Activated CD8-positive, alpha-beta T cell treated with anti-CD3 and anti-CD28 coated beads, Interleukin-2, amount 10 ng/mL, durations not matched to agents 7 days and 5 days (primary cell): ENCODE data around the gene JUNB. TPM values are rescaled to one million over a fixed set of nuclear protein-coding genes. Genes with fewer than 3 reads are reported as not detected.
A peak's percentile ranks its signal among the peaks of the same experiment; 100 is the strongest.

Experiments used
- ATAC-seq: fragments of 150-1000 bp; cut with Tn5 transposase; one replicate; pipeline ENCODE4 v1.10.0; 2021; ENCODE audit warnings: moderate library complexity
- CTCF ChIA-PET: fragments of 350-600 bp; sonication (Branson Sonifier 250); formaldehyde crosslinking; loops from one replicate; lab custom pipeline; 2021; ENCODE audit warnings: antibody characterized with exemption; lab: Charles Lee
- POLR2A ChIA-PET: fragments of 350-600 bp; sonication (Branson Sonifier 250); formaldehyde crosslinking; loops from one replicate; lab custom pipeline; 2021; ENCODE audit warnings: antibody characterized with exemption; lab: Charles Lee
- DNase-seq: peaks from one replicate; pipeline ENCODE4 v3.0.0-alpha.2; 2020
- H3K27ac Mint-ChIP-seq: one replicate; pipeline ENCODE4 v1.8.0; 2021; ENCODE audit warnings: mild to moderate bottlenecking, mixed read lengths
- H3K27me3 Mint-ChIP-seq: one replicate; pipeline ENCODE4 v1.8.0; 2021; ENCODE audit warnings: low read depth, mixed read lengths
- H3K36me3 Mint-ChIP-seq: one replicate; pipeline ENCODE4 v1.8.0; 2021; ENCODE audit warnings: low read depth, mixed read lengths
- H3K4me1 Mint-ChIP-seq: one replicate; pipeline ENCODE4 v1.8.0; 2021; ENCODE audit warnings: low read depth, mixed read lengths
- H3K4me3 Mint-ChIP-seq: one replicate; pipeline ENCODE4 v1.8.0; 2021; ENCODE audit warnings: mild to moderate bottlenecking, mixed read lengths
- H3K9me3 Mint-ChIP-seq: one replicate; pipeline ENCODE4 v1.8.0; 2022; ENCODE audit warnings: mixed read lengths; ENCODE audit not compliant: insufficient read depth
- total RNA-seq, 2 experiments: library from RNA; stranded (reverse); gene quantifications; one replicate each; pipeline ENCODE4 v1.2.3, GENCODE V29; 2021

JUNB gene
- total RNA-seq, 2 experiments from 2014 or later = 90.4 to 92.9 TPM

DNA sequence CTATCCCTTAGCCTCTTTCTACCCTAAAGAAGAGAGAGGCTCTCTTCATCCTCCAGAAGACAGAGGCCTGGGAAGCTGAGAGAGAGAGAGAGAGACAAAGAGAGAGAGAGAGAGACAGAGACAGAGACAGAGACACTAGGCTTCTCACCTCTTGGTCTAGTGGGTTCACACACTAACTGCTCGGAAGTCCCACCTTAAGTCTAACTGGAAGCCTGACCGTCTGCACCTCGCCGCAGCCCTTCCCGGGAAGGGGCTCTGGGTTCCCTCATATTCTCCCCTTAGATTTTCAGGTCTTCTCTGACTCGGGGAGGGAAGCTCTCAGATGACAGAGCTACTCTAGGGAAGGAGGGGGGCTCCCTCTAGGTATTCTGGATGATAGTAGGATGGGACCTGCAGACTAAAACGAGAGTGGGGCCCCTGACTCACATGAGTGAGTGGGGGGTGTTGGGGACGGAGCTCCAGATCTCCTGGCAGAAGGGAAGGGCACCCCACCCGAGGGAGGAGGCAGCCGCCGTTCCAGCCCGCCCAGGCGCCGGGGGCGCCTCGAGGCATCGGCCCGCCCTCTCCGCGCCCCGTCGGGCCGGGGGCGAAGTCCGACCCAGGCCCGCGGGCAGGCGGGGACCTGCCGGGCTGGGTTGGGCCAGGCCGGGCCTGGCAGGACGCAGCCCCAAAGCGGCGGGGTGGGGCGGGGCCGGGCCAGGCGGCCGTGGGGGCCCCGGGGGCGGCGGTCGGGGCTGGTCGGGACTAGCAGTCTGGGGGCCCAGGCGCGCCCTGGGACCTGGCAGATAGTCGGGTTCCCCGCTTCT, 2.0 kb upstream of the JUNB start:
- POLR2A ChIA-PET = interaction anchor here (1.0 to 2.9 kb wide), 3 partner anchors 11 to 366 kb away, joined by 3 to 20 read pairs (median 3); no protein-coding TSS in a partner anchor
- ATAC-seq (no peak), DNase-seq (no peak)
- Mint-ChIP-seq H3K27me3 (no peaks in the 10 kb centered on the region), H3K4me1 (peaks cover 28% of the 10 kb centered on the region), H3K4me3 (peak overlapping the region; percentile 92), H3K36me3 (peaks cover 12% of the 10 kb centered on the region), H3K27ac (peak overlapping the region; percentile 91), H3K9me3 (no peaks in the 10 kb centered on the region)
- CTCF ChIA-PET = interaction anchor here (0.9 to 3.4 kb wide), 3 partner anchors 11 to 29 kb away, joined by 3 to 31 read pairs (median 5); no protein-coding TSS in a partner anchor

DNA sequence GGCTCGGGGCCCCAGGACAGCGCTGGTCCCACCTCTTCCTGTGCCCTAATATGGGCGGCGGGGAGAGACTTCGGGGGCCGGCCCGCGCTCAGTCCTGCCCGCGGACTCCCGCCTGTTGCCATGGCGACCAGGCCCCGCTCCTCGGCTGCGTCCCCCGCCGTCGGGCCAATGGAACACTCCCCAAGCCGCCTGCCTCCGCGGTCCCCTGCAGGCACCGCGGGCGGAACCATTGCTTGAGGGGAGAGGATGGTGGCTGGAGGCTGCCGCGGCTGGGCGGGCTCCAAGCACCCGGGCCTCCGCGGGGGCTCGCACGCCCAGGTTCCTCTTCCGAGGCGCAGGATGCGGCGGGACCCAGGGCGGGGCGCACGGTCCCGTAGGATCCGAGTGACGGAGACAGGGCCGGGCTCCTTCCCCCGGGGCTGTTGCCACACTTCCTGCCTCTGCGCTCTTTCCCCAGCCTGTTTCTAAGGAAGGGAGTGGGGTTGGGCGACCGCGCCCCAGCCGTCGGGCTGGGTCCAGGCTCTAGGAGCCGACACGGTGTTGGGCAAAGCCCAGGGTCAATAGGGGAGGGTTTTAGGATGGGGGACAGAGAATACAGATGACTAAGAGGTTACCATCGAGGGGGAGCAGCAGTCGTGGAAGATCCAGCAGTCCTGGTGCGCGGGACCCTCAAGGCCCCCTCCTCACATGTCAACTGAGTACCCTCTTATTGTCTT, 1.2 kb upstream of the JUNB start:
- Mint-ChIP-seq H3K4me1 (peaks cover 35% of the 10 kb centered on the region), H3K36me3 (peaks cover 12% of the 10 kb centered on the region), H3K4me3 (peak overlapping the region; percentile 92)

DNA sequence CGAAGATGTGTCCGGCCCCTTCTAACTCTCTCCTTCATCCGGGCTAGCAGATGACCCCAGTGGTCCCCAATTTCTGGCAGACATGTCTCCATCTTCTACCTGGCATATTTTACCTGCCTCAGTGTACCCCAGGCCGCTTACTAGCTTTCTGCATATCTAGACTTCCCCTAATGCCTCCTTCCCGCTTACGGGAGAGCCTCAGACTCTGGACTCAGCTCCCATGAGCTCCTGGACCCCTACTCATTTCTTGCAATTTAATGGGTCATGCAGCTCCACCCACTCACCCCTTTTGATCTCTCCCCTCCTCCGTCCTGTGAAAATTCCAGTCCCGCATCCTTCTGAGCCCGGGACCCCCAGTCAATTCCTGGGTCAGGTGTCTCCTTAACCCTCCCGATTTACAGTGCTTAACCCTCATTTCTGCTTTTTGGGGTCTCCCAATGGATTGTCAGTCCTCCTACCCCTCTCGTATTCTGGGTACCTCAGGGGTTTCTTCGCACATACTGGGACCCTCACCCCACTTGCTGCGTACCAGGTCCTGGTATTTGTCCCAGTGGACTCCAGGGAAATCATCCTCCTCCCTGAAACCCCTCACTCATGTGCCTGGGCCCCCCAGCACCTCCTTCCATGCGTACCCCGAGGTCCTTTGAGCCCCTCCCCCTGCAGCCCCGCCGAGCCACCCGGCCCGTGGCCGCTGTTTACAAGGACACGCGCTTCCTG, 500 bp upstream of the JUNB start:
- ChIA-PET CTCF (interaction anchor here (1.8 to 11.4 kb wide), 8 partner anchors 9 to 147 kb away, joined by 4 to 390 read pairs (median 12); partner anchors contain the start of genes CALR, HOOK2, THSD8 and TRIR), POLR2A (interaction anchor here (0.6 to 8.4 kb wide), 10 partner anchors 11 to 1249 kb away, joined by 3 to 380 read pairs (median 6); partner anchors contain the start of genes FARSA, HOOK2, PRDX2 and RNASEH2A)
- Mint-ChIP-seq H3K27me3 (no peaks in the 10 kb centered on the region), H3K36me3 (peaks cover 12% of the 10 kb centered on the region), H3K4me3 (peak overlapping the region; percentile 92), H3K9me3 (no peaks in the 10 kb centered on the region), H3K4me1 (peaks cover 39% of the 10 kb centered on the region), H3K27ac (peak overlapping the region; percentile 97)
- ATAC-seq (no peak), DNase-seq (peak; percentile 40)

More for the DNA sequence above, 1.2 kb upstream of the JUNB start:
- ATAC-seq = peak; percentile 50
- Mint-ChIP-seq H3K27ac (peak overlapping the region; percentile 97), H3K9me3 (no peaks in the 10 kb centered on the region), H3K27me3 (no peaks in the 10 kb centered on the region)
- peak; percentile 97 for DNase-seq
- ChIA-PET POLR2A (interaction anchor here (1.1 to 8.4 kb wide), 4 partner anchors 12 to 14 kb away, joined by 3 to 380 read pairs (median 27); partner anchors contain the start of genes HOOK2, PRDX2 and THSD8), CTCF (interaction anchor here (0.9 to 11.4 kb wide), 7 partner anchors 8 to 57 kb away, joined by 3 to 390 read pairs (median 23); partner anchors contain the start of gene HOOK2)

DNA sequence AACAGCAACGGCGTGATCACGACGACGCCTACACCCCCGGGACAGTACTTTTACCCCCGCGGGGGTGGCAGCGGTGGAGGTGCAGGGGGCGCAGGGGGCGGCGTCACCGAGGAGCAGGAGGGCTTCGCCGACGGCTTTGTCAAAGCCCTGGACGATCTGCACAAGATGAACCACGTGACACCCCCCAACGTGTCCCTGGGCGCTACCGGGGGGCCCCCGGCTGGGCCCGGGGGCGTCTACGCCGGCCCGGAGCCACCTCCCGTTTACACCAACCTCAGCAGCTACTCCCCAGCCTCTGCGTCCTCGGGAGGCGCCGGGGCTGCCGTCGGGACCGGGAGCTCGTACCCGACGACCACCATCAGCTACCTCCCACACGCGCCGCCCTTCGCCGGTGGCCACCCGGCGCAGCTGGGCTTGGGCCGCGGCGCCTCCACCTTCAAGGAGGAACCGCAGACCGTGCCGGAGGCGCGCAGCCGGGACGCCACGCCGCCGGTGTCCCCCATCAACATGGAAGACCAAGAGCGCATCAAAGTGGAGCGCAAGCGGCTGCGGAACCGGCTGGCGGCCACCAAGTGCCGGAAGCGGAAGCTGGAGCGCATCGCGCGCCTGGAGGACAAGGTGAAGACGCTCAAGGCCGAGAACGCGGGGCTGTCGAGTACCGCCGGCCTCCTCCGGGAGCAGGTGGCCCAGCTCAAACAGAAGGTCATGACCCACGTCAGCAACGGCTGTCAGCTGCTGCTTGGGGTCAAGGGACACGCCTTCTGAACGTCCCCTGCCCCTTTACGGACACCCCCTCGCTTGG, 966 bp downstream of the JUNB start:
- no peaks in the 10 kb centered on the region for H3K27me3 Mint-ChIP-seq
- H3K27ac Mint-ChIP-seq = peak overlapping the region; percentile 97
- ATAC-seq (peak; percentile 0), DNase-seq (peak; percentile 88)
- H3K9me3 Mint-ChIP-seq = no peaks in the 10 kb centered on the region
- ChIA-PET POLR2A (interaction anchor here (0.7 to 8.4 kb wide), 20 partner anchors 10 to 1702 kb away, joined by 3 to 380 read pairs (median 4); partner anchors contain the start of genes FARSA, FBXW9, HOOK2 and PRDX2), CTCF (interaction anchor here (1.2 to 11.4 kb wide), 9 partner anchors 10 to 145 kb away, joined by 3 to 390 read pairs (median 9); partner anchors contain the start of genes CALR, HOOK2, THSD8 and TRIR)
- H3K4me1 Mint-ChIP-seq = peaks cover 46% of the 10 kb centered on the region
- peaks cover 15% of the 10 kb centered on the region for H3K36me3 Mint-ChIP-seq
- peak overlapping the region; percentile 92 for H3K4me3 Mint-ChIP-seq

DNA sequence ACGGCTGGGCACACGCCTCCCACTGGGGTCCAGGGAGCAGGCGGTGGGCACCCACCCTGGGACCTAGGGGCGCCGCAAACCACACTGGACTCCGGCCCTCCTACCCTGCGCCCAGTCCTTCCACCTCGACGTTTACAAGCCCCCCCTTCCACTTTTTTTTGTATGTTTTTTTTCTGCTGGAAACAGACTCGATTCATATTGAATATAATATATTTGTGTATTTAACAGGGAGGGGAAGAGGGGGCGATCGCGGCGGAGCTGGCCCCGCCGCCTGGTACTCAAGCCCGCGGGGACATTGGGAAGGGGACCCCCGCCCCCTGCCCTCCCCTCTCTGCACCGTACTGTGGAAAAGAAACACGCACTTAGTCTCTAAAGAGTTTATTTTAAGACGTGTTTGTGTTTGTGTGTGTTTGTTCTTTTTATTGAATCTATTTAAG, 1.6 kb downstream of the JUNB start:
- no peak for ATAC-seq
- Mint-ChIP-seq H3K27ac (peak overlapping the region; percentile 97), H3K4me3 (peak overlapping the region; percentile 92), H3K27me3 (no peaks in the 10 kb centered on the region), H3K9me3 (no peaks in the 10 kb centered on the region), H3K36me3 (peaks cover 15% of the 10 kb centered on the region), H3K4me1 (peaks cover 45% of the 10 kb centered on the region)
- DNase-seq = no peak
- ChIA-PET CTCF (interaction anchor here (0.6 to 11.4 kb wide), 11 partner anchors 9 to 145 kb away, joined by 3 to 390 read pairs (median 7); partner anchors contain the start of genes CALR, HOOK2, THSD8 and TRIR), POLR2A (interaction anchor here (0.6 to 8.4 kb wide), 13 partner anchors 9 to 1234 kb away, joined by 3 to 380 read pairs (median 4); partner anchors contain the start of genes ELOF1, HOOK2, PRDX2 and RNASEH2A)

DNA sequence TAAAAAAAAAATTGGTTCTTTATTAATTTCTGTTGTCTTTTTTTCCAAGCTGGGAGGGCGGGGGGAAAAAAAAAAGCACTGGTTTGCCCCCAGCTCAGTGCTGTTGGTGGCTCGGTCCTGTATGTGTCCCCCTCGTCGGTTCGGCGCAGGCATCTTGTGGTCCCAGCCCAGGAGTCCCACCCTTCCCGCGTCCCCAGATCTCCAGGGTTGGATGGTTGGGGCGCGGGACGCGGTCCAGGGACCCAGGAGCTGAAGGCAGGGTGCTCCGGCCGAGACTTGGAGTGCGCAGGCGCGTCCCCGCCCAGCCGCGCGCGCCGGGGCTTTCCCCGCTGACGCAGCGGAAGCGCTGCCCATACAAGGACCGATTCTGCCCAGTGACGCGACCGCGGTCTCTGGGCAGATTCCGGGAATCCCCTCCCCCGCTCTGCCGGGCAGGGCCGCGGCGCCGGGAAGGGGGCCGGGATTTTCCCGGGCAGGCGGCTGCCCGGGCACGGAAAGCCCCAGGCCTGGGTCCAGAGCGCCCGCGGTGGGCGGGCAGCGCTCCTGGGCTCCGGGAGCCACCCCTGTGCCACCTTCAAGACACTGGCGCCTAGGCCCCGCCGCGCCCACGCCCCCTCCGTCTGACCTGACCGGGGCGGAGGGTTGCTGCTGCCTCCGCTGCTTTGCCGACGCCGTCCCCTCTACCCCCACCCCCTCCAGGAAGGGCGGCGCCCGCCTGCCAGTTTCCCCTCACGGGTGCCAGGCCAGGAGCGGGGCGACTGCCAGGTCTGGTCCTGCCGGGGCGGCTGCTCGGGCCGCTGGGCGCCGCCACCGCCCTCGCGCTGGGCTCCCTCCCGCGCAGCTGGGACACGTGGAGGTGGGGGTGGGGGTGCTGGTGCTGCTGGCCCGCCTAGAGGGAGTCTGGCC, 2.3 kb downstream of the JUNB start:
- Mint-ChIP-seq H3K9me3 (no peaks in the 10 kb centered on the region), H3K36me3 (peaks cover 15% of the 10 kb centered on the region), H3K4me1 (peaks cover 42% of the 10 kb centered on the region), H3K27me3 (no peaks in the 10 kb centered on the region), H3K27ac (peak overlapping the region; percentile 97), H3K4me3 (peak overlapping the region; percentile 92)
- DNase-seq = peak; percentile 92
- CTCF ChIA-PET = interaction anchor here (0.6 to 11.4 kb wide), 9 partner anchors 11 to 79 kb away, joined by 3 to 390 read pairs (median 4); partner anchors contain the start of genes HOOK2 and TRIR
- peak; percentile 34 for ATAC-seq
- POLR2A ChIA-PET = interaction anchor here (0.6 to 8.4 kb wide), 13 partner anchors 8 to 1412 kb away, joined by 3 to 380 read pairs (median 5); partner anchors contain the start of genes ELOF1, GET3, HOOK2 and PRDX2

DNA sequence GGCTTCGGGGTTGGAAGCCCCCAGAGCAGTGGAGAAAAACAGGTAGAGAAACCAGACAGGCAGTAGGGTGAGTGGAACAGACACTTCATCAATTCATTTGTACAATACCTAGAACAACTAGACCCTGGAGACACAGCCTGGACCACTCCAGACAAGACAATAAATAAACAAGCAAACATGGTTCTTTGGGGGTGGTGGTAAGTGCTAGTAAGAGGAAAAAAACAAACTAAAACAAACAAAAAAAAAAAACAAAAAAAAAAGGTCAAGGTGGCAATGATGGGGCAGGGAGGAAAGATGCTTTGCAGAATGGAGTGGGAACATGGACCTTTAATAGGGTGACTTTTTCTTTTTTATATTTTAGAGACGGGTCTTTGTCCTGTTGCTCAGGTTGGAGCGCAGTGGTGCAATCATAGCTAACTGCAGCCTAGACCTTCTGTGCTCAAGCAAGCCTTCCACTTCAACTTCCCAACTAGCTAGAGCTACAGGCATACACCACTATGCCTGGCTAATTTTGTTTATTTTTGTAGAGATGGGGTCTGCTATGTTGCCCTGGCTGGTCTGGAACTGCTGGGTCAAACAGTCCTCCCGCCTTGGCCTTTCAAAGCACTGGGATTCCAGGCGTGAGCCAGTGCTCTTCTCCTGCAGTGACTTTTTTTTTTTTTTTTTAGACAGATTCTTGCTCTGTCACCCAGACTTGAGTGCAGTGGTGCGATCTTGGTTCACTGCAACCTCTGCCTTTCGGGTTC, 3.1 kb downstream of the JUNB start:
- DNase-seq (no peak), ATAC-seq (no peak)
- H3K9me3 Mint-ChIP-seq = no peaks in the 10 kb centered on the region
- H3K36me3 Mint-ChIP-seq = peaks cover 17% of the 10 kb centered on the region
- H3K27me3 Mint-ChIP-seq = no peaks in the 10 kb centered on the region
- CTCF ChIA-PET = interaction anchor here (1.1 to 11.4 kb wide), 5 partner anchors 11 to 61 kb away, joined by 4 to 390 read pairs (median 25); partner anchors contain the start of gene HOOK2
- peak overlapping the region; percentile 65 for H3K4me3 Mint-ChIP-seq
- peak overlapping the region; percentile 93 for H3K27ac Mint-ChIP-seq
- peaks cover 34% of the 10 kb centered on the region for H3K4me1 Mint-ChIP-seq
- POLR2A ChIA-PET = interaction anchor here (1.2 to 8.4 kb wide), 5 partner anchors 18 to 113 kb away, joined by 4 to 380 read pairs (median 5); partner anchors contain the start of genes GET3, HOOK2 and TRIR

DNA sequence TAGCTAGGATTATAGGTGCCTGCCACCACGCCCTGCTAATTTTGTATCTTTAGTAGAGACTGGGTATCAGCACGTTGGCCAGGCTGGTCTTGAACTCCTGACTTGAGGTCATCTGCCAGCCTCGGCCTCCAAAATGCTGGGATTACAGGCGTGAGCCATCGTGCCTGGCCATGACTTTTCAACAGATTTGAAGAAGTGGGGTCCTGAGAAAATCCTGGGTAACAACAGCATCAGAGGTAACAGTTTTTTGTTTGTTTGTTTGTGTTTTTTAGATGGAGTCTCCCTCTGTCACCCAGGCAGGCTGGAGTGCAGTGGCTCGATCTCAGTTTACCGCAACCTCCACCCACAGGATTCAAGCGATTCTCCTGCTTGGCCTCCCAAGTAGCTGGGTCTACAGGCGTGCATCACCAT, 3.7 kb downstream of the JUNB start:
- peaks cover 39% of the 10 kb centered on the region for H3K4me1 Mint-ChIP-seq
- DNase-seq (no peak), ATAC-seq (no peak)
- ChIA-PET CTCF (interaction anchor here (1.1 to 11.4 kb wide), 12 partner anchors 12 to 872 kb away, joined by 3 to 390 read pairs (median 15); partner anchors contain the start of genes HOOK2 and RNASEH2A), POLR2A (interaction anchor here (1.3 to 8.4 kb wide), 4 partner anchors 19 to 114 kb away, joined by 3 to 380 read pairs (median 4); partner anchors contain the start of gene HOOK2)
- no peaks in the 10 kb centered on the region for H3K27me3 Mint-ChIP-seq
- peak overlapping the region; percentile 93 for H3K27ac Mint-ChIP-seq
- H3K9me3 Mint-ChIP-seq = no peaks in the 10 kb centered on the region
- peak overlapping the region; percentile 65 for H3K4me3 Mint-ChIP-seq
- H3K36me3 Mint-ChIP-seq = peaks cover 21% of the 10 kb centered on the region
